Measurements from ENCODE around the gene PLEKHA7.

PLEKHA7 gene

DNA sequence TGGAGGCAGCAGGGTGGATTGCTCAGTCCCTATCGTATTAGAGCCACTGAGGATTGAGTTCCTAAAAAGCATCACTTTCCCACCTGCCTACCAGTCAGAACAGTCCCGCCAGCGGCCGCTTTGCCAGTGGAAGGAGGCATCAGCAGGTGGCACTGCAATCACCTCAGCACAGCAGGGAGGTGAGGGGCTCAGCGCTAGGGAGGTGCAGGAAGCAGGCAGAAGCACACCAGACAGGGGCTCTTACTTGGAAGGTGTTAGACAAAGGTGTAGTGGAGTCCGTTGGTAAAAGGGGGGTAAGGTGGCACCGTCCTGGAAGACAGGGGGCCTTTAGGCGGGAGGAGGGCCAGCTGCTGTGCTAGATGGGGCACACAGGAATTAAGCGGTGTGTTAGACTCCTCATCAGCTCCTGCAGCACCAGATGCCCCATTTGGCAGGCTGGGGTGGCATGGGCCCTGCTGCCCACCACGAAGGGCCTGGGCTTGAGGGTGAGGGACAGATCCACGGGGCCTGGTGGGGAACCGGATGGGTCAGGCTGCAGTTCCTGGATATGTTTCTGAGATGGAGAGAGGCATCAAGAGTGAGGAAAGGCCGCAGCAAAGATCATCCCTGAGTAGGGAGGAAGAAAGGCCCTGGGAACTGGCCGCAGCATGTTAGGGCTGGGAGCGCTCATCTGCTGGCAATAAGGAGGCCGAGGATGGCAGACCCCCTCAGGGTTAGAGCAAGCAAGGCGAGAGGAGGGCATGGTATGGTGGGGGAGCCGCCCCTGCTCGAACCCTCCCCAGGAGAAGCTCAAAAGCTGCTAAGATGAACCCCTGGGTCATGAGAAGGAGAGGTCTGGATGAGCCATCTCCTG lies 233.3 kb downstream of the PLEKHA7 start:
- Histone ChIP-seq H3K27me3 (ENCODE audit: control insufficient read depth, insufficient read depth, low read length) (no peaks in the 10 kb centered on the region), H3K9ac (ENCODE audit: low read length) (no peak overlapping the region), H3K4me1 (ENCODE audit: control insufficient read depth, insufficient read depth, low read length) (peaks cover 16% of the 10 kb centered on the region), H3K9me3 (ENCODE audit: control insufficient read depth, low read length) (no peaks in the 10 kb centered on the region), H3K36me3 (ENCODE audit: control insufficient read depth, insufficient read depth, low read length) (peaks cover 5% of the 10 kb centered on the region), H3K4me3 (ENCODE audit: low read length) (no peak overlapping the region)

DNA sequence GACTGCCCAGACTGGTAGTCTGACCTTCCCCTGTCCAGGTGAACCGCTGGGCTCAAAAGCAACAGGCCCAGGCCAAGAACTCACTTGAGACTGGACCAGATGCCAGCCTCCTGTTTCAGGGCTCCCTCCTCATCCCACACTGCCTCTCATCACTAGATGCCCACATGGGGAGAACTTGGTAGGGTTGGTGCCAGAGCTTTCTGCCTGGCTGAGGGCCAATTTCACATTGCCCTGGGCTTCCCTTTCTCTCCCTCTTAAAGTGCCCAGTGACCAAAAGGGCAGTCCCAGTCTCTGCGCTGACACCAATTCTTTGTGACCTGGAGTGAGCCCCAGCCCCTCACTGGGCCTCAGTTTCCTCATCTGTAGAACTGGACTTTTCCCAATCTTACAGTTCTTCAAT lies 234.1 kb downstream of the PLEKHA7 start:
- H3K4me1 ChIP-seq (ENCODE audit: control insufficient read depth, insufficient read depth, low read length), result peaks cover 11% of the 10 kb centered on the region
- no peak overlapping the region for H3K4me3 ChIP-seq (ENCODE audit: low read length)
- H3K27me3 ChIP-seq (ENCODE audit: control insufficient read depth, insufficient read depth, low read length), result no peaks in the 10 kb centered on the region
- no peaks in the 10 kb centered on the region for H3K9me3 ChIP-seq (ENCODE audit: control insufficient read depth, low read length)
- H3K9ac ChIP-seq (ENCODE audit: low read length), result no peak overlapping the region
- peaks cover 5% of the 10 kb centered on the region for H3K36me3 ChIP-seq (ENCODE audit: control insufficient read depth, insufficient read depth, low read length)

DNA sequence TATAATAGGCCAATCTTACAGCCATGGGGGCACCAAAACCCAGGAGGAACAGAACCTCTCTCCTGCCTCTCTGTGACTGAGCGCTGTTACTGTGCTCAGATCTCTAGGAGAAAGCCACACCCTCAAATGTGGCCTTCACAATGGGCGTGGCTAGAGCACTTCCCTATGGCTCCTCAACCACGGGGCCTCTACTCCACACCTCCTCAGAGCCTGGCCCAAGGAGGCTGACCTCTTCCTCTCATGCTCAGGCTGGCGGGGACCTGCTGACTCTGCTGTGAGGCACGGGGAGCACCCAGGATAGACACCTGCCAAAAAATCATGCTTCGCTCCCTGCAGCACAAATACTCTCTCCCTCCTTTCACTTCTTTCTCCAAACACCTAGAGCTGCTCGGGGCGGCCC lies 234.8 kb downstream of the PLEKHA7 start:
- Histone ChIP-seq H3K4me3 (ENCODE audit: low read length) (no peak overlapping the region), H3K4me1 (ENCODE audit: control insufficient read depth, insufficient read depth, low read length) (peaks cover 11% of the 10 kb centered on the region), H3K36me3 (ENCODE audit: control insufficient read depth, insufficient read depth, low read length) (peaks cover 5% of the 10 kb centered on the region), H3K9me3 (ENCODE audit: control insufficient read depth, low read length) (no peaks in the 10 kb centered on the region), H3K9ac (ENCODE audit: low read length) (no peak overlapping the region), H3K27me3 (ENCODE audit: control insufficient read depth, insufficient read depth, low read length) (no peaks in the 10 kb centered on the region)

DNA sequence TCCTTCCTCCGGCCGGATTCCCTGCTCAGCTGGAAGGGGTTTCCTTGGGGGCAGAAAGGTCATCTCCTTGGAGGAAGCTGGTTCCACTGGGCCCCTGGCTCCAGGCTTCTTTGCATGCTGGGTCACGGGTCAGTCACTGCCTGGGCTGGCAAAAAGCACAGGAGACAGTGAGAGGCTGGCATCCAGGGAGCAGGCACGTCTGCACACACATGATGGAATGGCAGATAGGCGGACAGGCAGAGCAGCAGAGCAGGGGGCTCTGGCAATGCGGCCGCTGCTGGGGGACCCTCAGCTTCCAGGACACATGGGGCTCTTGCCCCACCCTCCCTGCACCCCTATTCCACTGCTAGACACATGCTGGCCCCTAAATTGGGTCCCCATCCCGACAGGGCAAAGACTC lies 235.3 kb downstream of the PLEKHA7 start:
- no peak overlapping the region for H3K4me3 ChIP-seq (ENCODE audit: low read length)
- H3K27me3 ChIP-seq (ENCODE audit: control insufficient read depth, insufficient read depth, low read length), result no peaks in the 10 kb centered on the region
- H3K4me1 ChIP-seq (ENCODE audit: control insufficient read depth, insufficient read depth, low read length), result peaks cover 11% of the 10 kb centered on the region
- H3K9ac ChIP-seq (ENCODE audit: low read length), result no peak overlapping the region
- peaks cover 5% of the 10 kb centered on the region for H3K36me3 ChIP-seq (ENCODE audit: control insufficient read depth, insufficient read depth, low read length)
- H3K9me3 ChIP-seq (ENCODE audit: control insufficient read depth, low read length), result no peaks in the 10 kb centered on the region

DNA sequence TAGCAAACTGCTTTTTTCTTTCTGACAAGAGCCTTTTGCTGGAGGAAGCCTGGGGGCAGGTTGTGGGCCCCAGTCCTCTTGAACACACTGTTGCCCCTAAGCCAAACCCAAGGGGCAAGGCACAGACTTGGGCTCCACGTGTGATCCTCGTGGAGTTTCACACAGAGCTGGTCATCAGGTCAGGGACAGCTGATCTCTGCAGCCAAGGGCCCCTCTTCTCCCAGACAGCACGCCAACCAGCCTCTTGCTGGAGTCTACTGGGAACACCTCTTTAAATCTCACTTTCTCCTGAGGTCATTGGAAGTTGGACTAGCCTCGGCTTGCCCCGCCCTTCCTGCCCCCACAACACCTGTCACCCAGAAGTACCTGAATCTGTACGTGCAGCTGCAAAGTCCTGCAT lies 235.9 kb downstream of the PLEKHA7 start:
- Histone ChIP-seq H3K9me3 (ENCODE audit: control insufficient read depth, low read length) (no peaks in the 10 kb centered on the region), H3K4me3 (ENCODE audit: low read length) (no peak overlapping the region), H3K36me3 (ENCODE audit: control insufficient read depth, insufficient read depth, low read length) (peaks cover 5% of the 10 kb centered on the region), H3K4me1 (ENCODE audit: control insufficient read depth, insufficient read depth, low read length) (peaks cover 11% of the 10 kb centered on the region), H3K27me3 (ENCODE audit: control insufficient read depth, insufficient read depth, low read length) (no peaks in the 10 kb centered on the region), H3K9ac (ENCODE audit: low read length) (no peak overlapping the region)

DNA sequence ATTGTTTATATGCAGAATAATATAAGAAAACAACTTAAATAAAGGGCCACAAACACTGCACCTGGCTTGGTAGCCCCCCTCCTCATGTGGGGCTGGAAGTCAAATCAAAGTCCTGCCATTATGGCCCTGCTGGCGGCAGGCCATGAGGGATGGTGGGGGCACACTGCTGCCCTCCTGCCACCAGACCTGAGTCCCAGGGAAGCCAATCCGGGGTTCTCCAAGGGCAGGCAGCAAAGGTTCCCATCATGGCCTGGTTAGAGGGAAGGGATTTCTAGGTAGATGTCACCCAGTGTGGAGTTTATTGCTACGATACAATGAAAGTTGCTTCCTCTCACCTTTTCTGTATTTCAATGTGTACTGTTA lies 236.6 kb downstream of the PLEKHA7 start:
- Histone ChIP-seq H3K36me3 (ENCODE audit: control insufficient read depth, insufficient read depth, low read length) (peaks cover 5% of the 10 kb centered on the region), H3K4me1 (ENCODE audit: control insufficient read depth, insufficient read depth, low read length) (peaks cover 11% of the 10 kb centered on the region), H3K9ac (ENCODE audit: low read length) (no peak overlapping the region), H3K9me3 (ENCODE audit: control insufficient read depth, low read length) (no peaks in the 10 kb centered on the region), H3K27me3 (ENCODE audit: control insufficient read depth, insufficient read depth, low read length) (no peaks in the 10 kb centered on the region), H3K4me3 (ENCODE audit: low read length) (no peak overlapping the region)

DNA sequence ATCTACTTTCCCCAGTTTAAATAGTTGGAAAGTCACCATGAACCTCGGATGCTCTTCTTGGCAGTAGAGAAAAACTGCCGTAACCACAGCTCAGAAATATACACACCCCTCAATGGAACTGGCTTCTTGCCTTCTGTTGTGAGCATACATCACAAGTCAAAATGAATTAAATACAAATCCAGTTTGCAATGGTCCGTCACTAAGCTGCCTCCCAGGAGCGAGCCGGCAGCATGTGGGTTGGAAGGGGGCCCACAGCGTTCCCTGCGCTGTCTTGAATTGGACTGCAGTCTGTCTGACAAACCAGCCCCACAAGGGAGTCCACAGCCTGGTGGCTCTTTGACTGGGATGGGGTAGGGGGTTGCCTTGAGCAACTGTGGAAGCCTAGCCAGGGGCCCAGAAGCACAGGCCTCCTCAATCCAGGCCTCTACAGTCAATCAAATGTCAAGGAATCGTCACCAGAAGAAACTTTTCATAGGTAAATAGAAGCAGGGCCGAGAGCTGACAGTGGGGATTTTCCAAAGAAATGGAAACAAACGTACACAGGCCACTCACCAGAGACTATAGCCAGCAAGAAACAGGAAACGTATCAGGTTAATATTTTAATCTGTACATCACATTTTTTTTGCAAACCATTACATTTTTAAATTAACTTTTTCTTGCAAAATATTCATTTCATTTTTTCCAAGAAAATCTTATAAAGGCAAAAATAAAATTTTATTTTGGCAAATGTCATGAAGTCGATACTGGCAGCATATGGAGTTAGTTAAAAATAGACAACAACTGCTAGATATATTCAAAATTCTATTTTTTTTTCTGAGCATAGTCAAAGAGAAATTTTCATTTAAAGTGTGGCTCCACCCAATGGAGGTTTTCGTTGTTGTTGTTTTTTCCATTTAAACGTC lies 237.3 kb downstream of the PLEKHA7 start:
- Histone ChIP-seq H3K9ac (ENCODE audit: low read length) (no peak overlapping the region), H3K27me3 (ENCODE audit: control insufficient read depth, insufficient read depth, low read length) (no peaks in the 10 kb centered on the region), H3K4me3 (ENCODE audit: low read length) (no peak overlapping the region), H3K36me3 (ENCODE audit: control insufficient read depth, insufficient read depth, low read length) (peaks cover 2% of the 10 kb centered on the region), H3K9me3 (ENCODE audit: control insufficient read depth, low read length) (no peaks in the 10 kb centered on the region), H3K4me1 (ENCODE audit: control insufficient read depth, insufficient read depth, low read length) (peaks cover 11% of the 10 kb centered on the region)

DNA sequence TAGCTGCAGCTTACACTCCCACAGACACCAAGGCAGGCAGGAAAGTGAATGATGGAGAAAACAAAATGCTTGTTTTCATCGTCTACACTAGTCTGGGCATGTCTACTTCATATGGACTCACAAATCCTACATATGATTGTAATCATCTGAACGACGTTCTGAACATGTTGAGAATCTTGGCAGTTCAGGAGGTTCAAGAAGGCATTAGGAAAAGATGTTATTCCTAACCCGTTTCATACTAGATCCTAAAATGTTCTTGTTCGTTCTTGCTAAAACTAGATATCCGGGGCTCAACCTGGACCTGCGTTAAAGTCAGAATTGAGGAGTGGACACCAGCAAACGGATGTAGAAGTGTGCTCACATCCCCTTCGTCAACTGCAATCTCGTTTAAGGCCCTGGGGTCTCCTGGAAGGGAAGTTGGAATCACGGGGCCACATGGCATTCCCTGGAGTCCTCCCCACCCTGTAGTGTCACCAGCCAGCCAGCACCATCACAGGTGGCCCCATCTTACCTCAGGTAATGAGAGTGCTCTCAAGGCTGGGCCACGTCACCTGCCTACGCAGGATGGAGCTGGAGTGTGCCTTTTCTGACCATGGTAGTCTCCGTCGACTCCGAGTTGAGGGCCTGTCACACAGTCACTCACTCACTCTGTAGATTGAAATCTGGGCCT lies 238.5 kb downstream of the PLEKHA7 start:
- Histone ChIP-seq H3K9ac (ENCODE audit: low read length) (no peak overlapping the region), H3K9me3 (ENCODE audit: control insufficient read depth, low read length) (no peaks in the 10 kb centered on the region), H3K36me3 (ENCODE audit: control insufficient read depth, insufficient read depth, low read length) (no peaks in the 10 kb centered on the region), H3K27me3 (ENCODE audit: control insufficient read depth, insufficient read depth, low read length) (no peaks in the 10 kb centered on the region), H3K4me3 (ENCODE audit: low read length) (no peak overlapping the region), H3K4me1 (ENCODE audit: control insufficient read depth, insufficient read depth, low read length) (peaks cover 11% of the 10 kb centered on the region)

DNA sequence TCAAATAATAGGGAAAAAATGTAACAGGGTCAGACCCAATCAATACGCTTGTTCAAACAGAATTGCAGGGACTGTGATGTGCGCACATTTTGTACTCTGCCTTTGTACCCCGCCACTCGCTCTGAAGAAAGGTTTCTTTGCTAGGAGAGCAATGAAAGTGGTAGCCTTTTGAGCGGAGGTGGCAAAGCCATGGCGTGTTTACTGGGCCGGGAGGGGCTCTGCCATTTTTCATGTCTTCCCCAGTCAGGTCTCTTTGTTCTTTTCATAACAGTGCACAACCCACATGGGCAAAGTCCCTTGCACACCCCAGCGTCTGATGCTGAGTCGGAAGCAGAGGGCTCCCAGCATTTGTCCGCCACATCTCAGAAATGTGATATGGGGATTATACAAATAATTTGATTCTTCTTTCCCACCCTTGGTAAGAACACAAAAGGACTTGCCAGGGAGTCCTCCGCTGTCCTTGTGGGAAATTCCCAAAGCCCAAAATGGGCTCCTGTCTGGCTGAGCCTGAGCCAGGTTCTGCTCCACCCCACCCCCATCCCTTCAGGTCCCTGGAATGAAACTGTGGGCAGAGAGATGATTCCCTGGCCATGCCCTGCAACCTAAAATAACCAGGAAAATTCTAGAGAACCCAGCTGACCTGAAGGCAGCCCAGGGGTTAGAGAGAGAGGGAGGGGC lies 239.1 kb downstream of the PLEKHA7 start:
- H3K9ac ChIP-seq (ENCODE audit: low read length), result no peak overlapping the region
- no peaks in the 10 kb centered on the region for H3K27me3 ChIP-seq (ENCODE audit: control insufficient read depth, insufficient read depth, low read length)
- H3K4me1 ChIP-seq (ENCODE audit: control insufficient read depth, insufficient read depth, low read length), result peaks cover 11% of the 10 kb centered on the region
- H3K4me3 ChIP-seq (ENCODE audit: low read length), result no peak overlapping the region
- no peaks in the 10 kb centered on the region for H3K9me3 ChIP-seq (ENCODE audit: control insufficient read depth, low read length)
- no peaks in the 10 kb centered on the region for H3K36me3 ChIP-seq (ENCODE audit: control insufficient read depth, insufficient read depth, low read length)

DNA sequence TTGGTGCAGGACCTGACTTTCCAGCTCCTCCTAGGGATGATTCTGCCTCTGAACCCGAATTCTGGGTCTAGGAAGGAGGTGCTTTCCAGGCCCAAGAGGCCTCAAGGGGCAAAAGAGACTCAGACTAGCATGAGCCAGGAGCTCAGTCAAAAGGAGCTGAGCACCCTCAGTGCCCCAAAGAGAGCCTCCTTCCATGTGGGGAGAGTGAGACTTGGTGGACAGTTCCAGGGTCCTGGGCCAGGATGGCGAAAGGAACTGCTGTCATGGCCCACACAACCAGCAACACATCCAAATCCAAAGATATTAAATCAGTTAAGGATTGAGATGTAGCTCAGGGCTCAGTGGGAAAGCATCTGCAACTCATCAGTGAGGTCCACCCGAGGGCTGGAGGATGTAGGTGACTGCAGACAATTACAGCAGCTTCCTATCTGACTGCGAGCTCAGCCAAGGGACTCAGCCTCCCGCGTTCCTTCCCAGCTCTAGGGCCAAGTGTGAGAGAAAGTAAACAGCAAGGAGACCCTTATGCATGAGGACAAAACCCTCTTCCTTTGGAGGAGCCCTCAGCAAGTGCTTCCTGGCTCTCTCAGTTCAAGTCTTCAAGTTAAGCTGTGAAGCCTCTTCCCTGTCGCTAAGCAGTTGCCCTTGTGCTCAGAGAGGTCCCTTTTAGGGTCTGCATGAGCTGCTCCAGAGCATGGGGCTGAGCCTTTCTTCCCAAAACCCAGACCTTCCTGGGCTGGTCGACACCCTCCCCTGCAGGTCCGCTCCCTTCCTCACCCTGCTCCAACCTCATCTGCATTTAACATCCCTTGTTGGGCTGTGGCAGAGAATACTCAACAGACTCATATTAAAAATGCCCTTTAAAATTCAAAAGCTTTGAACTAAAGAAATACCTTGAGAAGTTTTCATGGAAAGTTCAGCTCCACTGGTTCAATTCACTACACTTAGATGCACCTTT lies 240.0 kb downstream of the PLEKHA7 start:
- no peak overlapping the region for H3K9ac ChIP-seq (ENCODE audit: low read length)
- peaks cover 3% of the 10 kb centered on the region for H3K4me1 ChIP-seq (ENCODE audit: control insufficient read depth, insufficient read depth, low read length)
- no peaks in the 10 kb centered on the region for H3K27me3 ChIP-seq (ENCODE audit: control insufficient read depth, insufficient read depth, low read length)
- H3K4me3 ChIP-seq (ENCODE audit: low read length), result no peak overlapping the region
- no peaks in the 10 kb centered on the region for H3K36me3 ChIP-seq (ENCODE audit: control insufficient read depth, insufficient read depth, low read length)
- H3K9me3 ChIP-seq (ENCODE audit: control insufficient read depth, low read length), result no peaks in the 10 kb centered on the region

DNA sequence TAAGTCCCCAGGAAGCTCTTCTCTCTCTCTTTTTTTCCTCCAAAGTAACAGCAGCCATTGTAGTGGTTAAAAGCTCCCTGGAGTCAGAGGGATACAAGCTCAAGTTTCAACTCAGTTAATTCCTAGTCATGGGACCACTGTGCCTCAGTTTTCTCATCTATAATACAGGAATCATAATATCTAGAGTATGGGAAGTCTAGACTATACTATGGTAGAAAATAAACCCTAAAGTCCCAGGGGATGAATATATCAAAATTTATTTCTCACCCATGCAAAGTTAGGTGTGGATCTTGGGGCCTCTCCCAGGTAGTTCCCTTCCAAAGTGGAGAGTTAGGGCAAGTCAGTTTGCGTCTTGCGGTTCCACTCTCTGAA lies 242.1 kb downstream of the PLEKHA7 start:
- no peaks in the 10 kb centered on the region for H3K4me1 ChIP-seq (ENCODE audit: control insufficient read depth, insufficient read depth, low read length)
- no peaks in the 10 kb centered on the region for H3K36me3 ChIP-seq (ENCODE audit: control insufficient read depth, insufficient read depth, low read length)
- no peaks in the 10 kb centered on the region for H3K9me3 ChIP-seq (ENCODE audit: control insufficient read depth, low read length)
- no peak overlapping the region for H3K4me3 ChIP-seq (ENCODE audit: low read length)
- no peak overlapping the region for H3K9ac ChIP-seq (ENCODE audit: low read length)
- no peaks in the 10 kb centered on the region for H3K27me3 ChIP-seq (ENCODE audit: control insufficient read depth, insufficient read depth, low read length)
